ENCODE data around the gene ANGPTL2.

GRCh38 chr9:127053057-127053821 lies 69.2 kb downstream of the ANGPTL2 start:
- TF ChIP-seq CTCF (IDR thresholded peaks at IDR 0.05; ENCODE audit: poor library complexity) (no peak), EZH2 (IDR thresholded peaks at IDR 0.05; ENCODE audit: borderline replicate concordance) (no peak), EZH2phosphoT487 (IDR thresholded peaks at IDR 0.05; ENCODE audit: low read depth, severe bottlenecking, unreplicated experiment) (no peak)
